Measurements from ENCODE around the gene CFAP126. TPM values are rescaled to one million over a fixed set of nuclear protein-coding genes. Genes with fewer than 3 reads are reported as not detected.
"Not testable (repeated sequence)": the region's sequence is repeated elsewhere in the genome, so short reads cannot be mapped to it uniquely, and the experiment has no call there.

CFAP126 gene
- total RNA-seq, 2 donors from 2014 or later = not detected

DNA sequence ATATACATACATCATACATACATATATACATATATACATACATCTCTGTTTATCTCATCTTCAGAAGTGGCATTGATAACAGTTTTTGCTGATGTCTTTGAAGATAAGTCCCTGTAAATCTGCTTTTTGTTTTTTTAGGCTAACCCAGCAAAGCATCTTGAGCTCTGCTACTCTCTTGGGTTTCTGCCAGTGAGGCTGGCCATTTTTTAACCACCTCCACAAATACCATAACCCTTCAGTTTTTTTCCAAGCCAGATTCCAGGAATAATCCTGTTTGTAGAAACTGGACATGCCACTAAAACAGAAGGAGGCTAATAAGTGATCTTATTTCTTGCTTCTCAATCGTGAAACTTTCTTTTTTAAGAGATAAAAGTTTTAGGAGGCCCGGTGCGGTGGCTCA is 31.9 kb downstream of the CFAP126 start:
- Mint-ChIP-seq H3K9me3 (no peaks in the 10 kb centered on the region), H3K36me3 (peaks cover 7 to 14% of the 10 kb centered on the region in 2 donors), H3K27ac (no peak overlapping the region)
- ATAC-seq (no peak), DNase-seq (ENCODE audit: low spot score in 2 of 2) (no peak)

DNA sequence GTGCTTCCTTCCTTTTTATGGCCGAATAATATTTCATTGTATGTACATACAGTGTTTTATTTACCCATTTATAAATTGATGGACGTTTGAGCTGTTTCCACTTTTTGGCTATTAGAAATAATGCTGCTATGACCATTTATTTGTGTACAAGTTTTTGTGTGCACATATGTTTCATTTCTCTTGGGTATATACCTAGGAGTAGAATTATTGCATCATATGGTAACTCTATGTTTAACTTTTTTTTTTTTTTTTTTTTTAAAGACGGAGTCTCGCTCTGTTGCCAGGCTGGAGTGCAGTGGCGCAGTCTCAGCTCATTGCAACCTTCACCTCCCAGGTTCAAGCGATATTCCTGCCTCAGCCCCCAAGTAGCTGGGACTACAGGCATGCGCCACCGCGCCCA is 34.5 kb downstream of the CFAP126 start:
- Mint-ChIP-seq H3K9me3 (no peaks in the 10 kb centered on the region), H3K27ac (peak overlapping the region in 1 of 2 donors; percentile 13), H3K36me3 (peaks cover 7 to 8% of the 10 kb centered on the region in 2 donors)
- no peak for DNase-seq (ENCODE audit: low spot score in 2 of 2)
- ATAC-seq = no peak

DNA sequence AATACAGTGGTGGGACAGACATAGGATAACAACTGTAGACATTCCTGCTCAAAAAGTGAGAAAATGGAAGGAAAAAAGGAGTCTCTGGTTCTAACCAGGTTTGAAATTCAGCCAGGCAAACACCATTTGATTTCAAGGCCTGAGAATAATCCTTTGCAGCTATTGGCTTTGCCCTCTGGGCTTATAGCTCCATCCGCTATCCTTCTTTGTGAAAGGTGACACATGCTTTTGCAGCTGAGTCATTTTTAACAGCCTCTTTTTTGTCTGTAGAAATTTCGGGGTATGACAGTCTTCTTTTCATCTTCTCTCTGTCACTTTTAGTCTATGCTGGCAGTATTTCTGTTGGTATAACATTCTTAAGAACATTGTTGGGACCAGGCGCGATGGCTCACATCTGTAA is 37.3 kb downstream of the CFAP126 start:
- DNase-seq (ENCODE audit: low spot score in 2 of 2) = no peak
- H3K36me3 Mint-ChIP-seq = peaks cover 7 to 8% of the 10 kb centered on the region in 2 donors
- H3K9me3 Mint-ChIP-seq = no peaks in the 10 kb centered on the region
- no peak for ATAC-seq
- H3K27ac Mint-ChIP-seq = peak overlapping the region in 1 of 2 donors; percentile 66

DNA sequence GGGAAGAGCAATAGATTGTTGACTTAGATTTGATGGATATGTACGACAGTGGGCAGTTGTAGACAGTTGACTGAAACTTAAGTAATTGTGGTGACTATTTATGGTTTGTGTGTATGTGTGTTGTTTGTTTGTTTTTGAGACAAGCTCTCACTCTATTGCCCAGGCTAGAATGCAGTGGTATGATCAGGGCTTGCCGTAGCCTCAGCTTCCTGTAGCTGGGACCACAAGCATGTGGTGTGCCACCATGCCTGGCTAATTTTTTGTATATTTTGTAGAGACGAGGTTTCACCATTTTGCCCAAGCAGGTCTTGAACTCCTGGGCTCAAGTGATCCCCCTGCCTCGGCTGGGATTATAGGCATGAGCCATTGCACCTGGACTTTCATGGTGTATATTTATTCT is 43.7 kb downstream of the CFAP126 start:
- Mint-ChIP-seq H3K9me3 (no peaks in the 10 kb centered on the region), H3K27ac (no peak overlapping the region), H3K36me3 (peaks cover 0 to 5% of the 10 kb centered on the region in 2 donors)
- ATAC-seq (no peak), DNase-seq (ENCODE audit: low spot score in 2 of 2) (no peak)

DNA sequence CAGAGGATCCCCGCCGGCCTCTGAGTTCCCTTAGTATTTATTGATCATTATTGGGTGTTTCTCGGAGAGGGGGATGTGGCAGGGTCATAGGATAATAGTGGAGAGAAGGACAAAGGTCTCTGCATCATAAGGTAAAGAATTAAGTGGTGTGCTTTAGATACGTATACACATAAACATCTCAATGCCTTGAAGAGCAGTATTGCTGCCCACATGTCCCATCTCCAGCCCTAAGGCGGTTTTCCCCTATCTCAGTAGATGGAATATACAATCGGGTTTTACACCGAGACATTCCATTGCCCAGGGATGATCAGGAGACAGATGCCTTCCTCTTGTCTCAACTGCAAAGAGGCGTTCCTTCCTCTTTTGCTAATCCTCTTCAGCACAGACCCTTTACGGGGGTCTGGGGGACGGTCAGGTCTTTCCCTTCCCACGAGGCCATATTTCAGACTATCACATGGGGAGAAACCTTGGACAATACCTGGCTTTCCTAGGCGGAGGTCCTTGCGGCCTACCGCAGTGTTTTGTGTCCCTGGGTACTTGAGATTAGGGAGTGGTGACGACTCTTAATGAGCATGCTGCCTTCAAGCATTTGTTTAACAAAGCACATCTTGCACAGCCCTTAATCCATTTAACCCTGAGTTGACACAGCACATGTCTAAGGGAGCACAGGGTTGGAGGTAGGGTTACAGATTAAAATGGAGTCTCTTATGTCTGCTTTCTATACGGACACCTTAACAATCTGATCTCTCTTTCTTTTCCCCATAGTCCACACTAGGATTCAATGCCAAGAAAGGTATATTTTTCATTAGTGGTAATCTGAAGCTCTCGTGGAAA is 51.6 kb downstream of the CFAP126 start:
- not testable (repeated sequence) for DNase-seq (ENCODE audit: low spot score in 2 of 2); ATAC-seq; H3K9me3 Mint-ChIP-seq
- Mint-ChIP-seq H3K27ac (peak overlapping the region in 1 of 2 donors; percentile 99), H3K36me3 (peaks cover 6 to 15% of the 10 kb centered on the region in 2 donors)

Other genes starting within 250 kb of the CFAP126 start
- 100 to 1,000 TPM in 1 of 2 donors, 10 to 100 TPM in 1; 95.3 to 156 TPM for gene PFDN2, start 249.8 kb downstream of the CFAP126 start, total RNA-seq
- gene NIT1, start 249.8 kb downstream of the CFAP126 start, total RNA-seq = 10 to 100 TPM; 59.0 to 82.9 TPM
- gene DEDD, start 235.2 kb downstream of the CFAP126 start, total RNA-seq = 10 to 100 TPM; 40.1 to 41.8 TPM
- gene UFC1, start 213.9 kb downstream of the CFAP126 start, total RNA-seq = 100 to 1,000 TPM in 1 of 2 donors, 10 to 100 TPM in 1; 95.8 to 239 TPM
- 10 to 100 TPM; 30.3 to 60.3 TPM for gene USP21, start 208.4 kb downstream of the CFAP126 start, total RNA-seq
- gene PPOX, start 201.4 kb downstream of the CFAP126 start, total RNA-seq = 10 to 100 TPM; 28.2 to 41.0 TPM
- 10 to 100 TPM; 39.0 to 92.4 TPM for gene B4GALT3, start 190.4 kb downstream of the CFAP126 start, total RNA-seq
- gene ADAMTS4, start 168.8 kb downstream of the CFAP126 start, total RNA-seq = 1 to 10 TPM; 2.7 to 4.2 TPM
- 100 to 1,000 TPM; 115 to 126 TPM for gene NDUFS2, start 165.5 kb downstream of the CFAP126 start, total RNA-seq
- gene FCER1G, start 152.6 kb downstream of the CFAP126 start, total RNA-seq = 1 to 10 TPM in 1 of 2 donors, under 1 TPM in 1; 0.49 to 7.4 TPM
- gene APOA2, start 144.2 kb downstream of the CFAP126 start, total RNA-seq = not detected
- 10 to 100 TPM; 13.3 to 17.7 TPM for gene TOMM40L, start 141.8 kb downstream of the CFAP126 start, total RNA-seq
- gene NR1I3, start 129.7 kb downstream of the CFAP126 start, total RNA-seq = not detected
- under 1 TPM in 1 of 2 donors, not detected in 1; 0.97 TPM for gene PCP4L1, start 109.1 kb downstream of the CFAP126 start, total RNA-seq
- 1 to 10 TPM; 6.4 to 7.1 TPM for gene MPZ, start 57.9 kb downstream of the CFAP126 start, total RNA-seq
- gene SDHC, start 53.5 kb downstream of the CFAP126 start, total RNA-seq = 100 to 1,000 TPM; 179 to 207 TPM
- under 1 TPM in 1 of 2 donors, not detected in 1; 0.49 TPM for gene FCGR2A, start 137.6 kb upstream of the CFAP126 start, total RNA-seq
- gene HSPA6, start 156.7 kb upstream of the CFAP126 start, total RNA-seq = under 1 TPM; 0.31 to 0.61 TPM
- gene FCGR3A, start 181.9 kb upstream of the CFAP126 start, total RNA-seq = under 1 TPM; 0.16 to 0.59 TPM

Data from activated naive CD4-positive, alpha-beta T cell treated with anti-CD3 and anti-CD28 coated beads, Interleukin-2, amount 50 U/mL, for 72 hours (primary cell).